Right hindlimb (tissue), 1 donor: ENCODE measurements around the gene MDN1.

Experiments used
- DNase-seq: peaks from one replicate; pipeline ENCODE4 v3.0.0-alpha.2; 2018

MDN1 gene

DNA sequence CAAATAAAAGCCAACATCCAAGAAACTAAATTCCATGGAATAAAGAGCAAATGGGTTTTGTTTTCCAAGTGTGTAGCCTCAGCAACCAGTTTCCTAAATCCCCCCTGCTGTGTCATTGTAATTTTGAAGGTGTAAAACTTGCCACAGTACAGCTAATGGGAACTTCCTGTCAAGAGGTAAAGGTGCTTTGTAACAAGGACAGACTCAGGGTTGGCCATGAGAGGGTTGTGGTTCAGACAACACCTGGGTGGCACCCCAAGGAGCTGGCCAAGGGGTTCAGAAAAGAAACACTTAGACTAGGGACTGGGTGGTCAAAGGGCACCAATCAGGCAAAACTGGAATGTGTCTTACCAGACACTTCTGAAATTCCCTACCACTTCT, 128.7 kb downstream of the MDN1 start:
- DNase-seq: no peak

GRCh38 chr6:89689732-89690131, 129.9 kb downstream of the MDN1 start:
- no peak for DNase-seq

GRCh38 chr6:89688328-89688727, 131.3 kb downstream of the MDN1 start:
- DNase-seq: no peak

DNA sequence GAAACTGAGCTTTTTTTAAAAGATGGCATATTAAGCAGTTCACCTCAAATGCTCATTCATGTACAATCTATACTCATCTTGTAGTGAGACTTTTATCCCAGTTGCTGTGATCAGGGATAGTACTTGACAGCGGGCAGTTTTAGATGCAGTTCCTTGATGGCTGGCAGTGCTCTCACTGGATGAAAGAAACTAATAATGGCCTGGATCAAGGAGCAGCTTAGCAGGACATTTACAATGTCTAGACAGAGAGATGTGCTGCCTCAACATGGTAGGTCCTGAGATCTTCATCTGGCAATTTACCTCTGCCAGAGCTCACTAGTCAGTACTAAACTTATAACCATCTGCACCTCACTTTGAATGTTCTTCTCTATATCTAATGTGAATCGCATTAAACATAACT, 134.3 kb downstream of the MDN1 start:
- DNase-seq: no peak

DNA sequence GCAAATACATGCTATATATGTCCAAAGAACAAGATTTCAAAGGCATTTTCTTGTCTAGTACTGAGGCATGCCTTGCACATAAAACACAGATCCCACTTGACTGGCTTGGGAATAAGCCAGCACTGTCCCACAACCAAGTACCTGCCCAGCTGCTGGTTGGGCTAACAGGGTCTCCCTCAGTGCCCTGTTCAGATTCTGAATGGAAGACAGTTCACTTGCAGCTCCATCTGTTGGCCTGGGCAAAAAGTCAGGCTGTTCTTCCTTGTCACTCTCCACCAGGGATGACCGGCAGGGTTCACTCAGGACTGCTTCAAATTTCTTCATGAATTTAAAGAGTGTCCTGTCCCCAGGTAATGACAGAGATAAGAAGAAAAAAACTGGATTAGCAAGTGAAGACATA, 136.6 kb downstream of the MDN1 start:
- DNase-seq: no peak

DNA sequence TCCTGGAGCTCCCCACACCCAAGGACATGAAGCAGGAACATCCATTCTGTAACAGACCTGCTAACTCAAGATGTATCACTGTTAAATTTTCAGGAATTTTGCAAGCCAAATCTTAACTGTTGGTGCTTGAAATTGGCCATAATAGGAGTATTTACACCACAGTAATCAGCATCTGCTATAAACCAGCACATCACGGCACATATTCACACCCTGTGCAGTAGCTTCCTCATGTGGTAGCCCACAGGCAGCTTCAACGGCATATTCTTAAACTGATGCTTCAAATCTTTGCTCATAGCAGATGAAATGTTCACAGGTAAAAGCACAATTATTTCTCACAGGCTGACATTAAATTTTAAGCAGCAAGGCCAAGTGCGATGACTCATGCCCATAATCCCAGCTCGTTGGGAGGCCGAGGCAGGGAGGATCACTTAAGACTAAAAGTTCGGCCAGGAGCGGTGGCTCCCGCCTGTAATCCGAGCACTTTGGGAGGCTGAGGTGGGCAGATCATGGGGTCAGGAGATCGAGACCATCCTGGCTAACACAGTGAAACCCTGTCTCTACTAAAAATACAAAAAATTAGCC, 137.5 kb downstream of the MDN1 start:
- no peak for DNase-seq

GRCh38 chr6:89680551-89680950, 139.0 kb downstream of the MDN1 start:
- no peak for DNase-seq

DNA sequence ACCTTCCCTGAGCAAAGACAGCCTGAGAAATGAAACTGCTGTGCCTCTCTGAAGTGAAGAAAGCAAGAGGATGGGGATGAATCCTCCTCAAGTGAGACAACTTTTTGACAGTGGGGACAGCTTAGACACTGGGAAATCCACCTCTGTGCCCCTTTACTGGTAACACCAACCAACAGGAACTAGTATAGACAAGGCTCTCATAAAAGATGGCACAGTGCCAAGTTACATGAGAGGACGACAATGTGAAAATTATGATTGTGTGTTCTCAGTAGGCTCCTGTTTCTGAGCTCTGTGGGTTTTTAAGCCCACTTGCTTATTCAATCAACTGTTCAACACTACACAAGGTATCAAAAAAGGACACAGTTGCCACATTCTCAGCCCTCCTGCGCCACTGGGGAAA, 139.4 kb downstream of the MDN1 start:
- DNase-seq: no peak

DNA sequence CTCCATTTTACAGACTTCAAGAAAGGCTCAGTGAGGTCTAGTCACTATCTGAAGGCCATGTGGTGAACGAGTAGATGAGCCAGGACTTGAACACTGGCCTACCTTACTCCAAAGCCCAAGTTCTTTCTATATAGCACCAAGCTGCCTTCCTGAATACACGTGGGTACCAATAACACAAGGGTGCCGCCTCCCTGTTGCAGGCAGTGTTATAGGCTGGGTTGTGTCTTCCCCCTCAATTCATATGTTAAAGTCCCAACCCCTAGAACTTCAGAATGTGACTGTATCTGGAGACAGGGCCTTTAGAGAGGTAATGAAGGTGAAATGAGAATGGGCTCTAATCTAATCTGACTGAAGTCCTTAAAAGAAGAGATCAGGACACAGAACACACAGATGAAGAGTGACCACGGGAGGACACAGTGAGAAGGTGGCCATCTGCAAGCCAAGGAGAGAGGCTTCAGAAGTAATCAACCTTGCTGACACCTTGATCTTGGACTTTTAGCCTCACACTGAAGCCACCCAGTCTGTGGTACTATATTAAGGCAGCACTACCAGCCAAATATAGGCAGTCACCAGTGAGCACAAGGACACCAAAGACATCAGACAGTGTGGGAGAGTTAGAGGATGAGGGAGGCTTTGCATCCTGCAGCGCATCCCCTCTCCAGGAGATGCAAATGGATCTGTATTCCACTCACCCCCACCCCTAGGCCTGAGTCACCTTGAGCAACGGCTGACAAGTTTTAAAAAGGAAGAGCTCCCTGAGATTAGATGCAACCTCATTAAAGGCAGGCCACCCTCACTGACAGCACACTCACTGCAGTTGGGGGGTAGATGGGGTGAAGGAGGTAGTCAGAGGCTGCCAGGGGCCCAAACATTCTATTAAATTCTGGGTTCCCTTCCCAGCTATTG, 140.1 kb downstream of the MDN1 start:
- no peak for DNase-seq

DNA sequence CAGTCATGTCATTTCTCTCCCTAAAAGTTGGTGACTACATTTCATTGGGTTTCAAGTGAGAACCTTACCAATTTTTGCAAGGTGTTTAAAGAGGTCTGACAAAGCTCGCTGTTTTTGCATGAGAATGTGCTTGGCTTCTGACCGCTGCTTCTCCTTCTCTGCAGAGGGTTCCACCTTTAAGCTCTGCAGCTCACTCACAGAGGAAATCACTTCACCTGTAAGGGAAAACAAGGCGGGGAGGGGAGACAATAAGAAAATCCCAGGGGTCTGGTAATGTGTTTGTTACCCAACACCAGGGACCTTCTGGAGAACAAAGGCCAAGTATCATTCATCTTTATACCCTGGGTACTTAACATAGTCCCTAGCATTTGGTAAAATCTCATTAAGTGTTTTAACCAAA, 141.1 kb downstream of the MDN1 start:
- DNase-seq: no peak

DNA sequence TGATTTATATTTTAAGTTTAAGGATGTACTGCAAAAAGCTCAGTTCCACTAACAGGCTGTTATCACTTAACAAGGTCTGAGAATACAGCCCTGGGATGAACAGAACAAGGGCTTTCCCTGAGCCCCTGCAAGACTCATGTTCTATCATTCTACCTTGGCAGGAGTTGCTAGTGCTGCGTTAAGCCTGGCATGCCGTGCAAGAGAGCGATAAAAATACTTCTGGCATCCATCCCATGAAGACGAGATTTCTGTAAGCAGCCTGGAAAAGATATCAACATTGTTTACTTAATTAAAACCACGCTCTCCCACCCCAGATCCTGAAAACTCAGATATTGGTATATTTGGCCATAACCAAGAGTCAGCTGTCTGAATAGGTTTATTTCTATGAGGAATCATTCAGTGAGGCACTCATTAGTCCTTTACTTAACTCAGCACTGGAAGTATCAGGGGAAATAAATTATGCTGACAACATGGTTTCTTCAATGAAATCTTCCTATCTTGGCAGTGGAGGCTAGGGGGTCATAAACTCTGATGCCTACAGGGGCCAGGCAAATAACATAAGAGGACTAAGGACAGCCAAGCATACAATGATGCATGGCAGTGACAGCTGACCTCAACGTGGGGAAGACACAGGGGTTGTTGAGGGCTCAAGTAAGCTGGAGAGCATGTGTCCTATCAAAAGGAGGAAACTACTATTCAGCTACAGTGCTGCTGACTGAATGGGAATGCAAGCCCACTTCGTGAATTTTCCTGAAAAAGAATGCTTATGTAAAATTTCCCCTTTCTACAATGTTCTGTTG, 143.4 kb downstream of the MDN1 start:
- DNase-seq: no peak

DNA sequence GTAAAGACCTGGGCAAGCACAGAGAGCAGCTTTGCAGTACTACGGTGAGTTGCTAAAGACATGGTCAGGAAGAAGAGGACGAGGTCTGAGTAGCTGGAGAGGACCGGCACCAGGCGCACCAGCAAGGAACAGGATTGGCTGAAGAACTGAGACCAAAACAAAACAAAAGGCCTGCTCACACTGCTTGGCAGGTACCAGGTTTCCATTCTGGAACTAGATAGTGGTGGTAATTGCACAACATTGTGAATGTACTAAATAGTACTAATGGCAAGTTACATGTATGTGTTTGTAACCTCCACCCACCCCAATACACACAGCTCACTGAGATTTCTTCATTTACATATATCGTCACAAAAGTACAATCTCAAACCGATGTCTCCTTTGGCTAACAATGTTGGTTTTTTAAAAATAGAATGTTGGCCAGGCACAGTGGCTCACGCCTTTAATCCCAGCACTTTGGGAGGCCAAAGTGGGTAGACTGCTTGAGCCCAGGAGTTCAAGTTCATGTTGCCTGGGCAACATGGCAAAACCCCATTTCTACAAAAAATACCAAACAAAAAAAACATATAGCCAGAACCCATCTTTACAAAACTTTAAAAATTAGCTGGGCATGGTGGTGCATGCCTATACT, 148.5 kb downstream of the MDN1 start:
- DNase-seq: no peak

DNA sequence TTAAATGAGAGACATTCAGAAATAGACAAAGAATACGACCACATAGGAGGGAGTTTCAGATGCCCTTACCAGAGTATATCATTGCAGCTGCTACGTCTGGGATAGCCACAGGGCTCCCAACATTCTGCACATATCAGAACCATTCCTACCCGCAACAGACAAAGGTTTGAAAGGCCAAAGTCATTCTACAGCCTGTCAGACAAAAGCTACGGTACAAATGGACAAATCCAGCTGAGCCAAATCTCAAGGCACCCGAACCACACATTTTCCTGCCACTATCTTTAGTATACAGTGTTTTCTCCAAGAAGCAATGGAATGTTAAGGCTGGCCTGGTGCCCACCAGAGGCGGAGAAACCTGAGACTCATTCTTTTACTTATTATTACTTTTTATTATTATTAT, 150.6 kb downstream of the MDN1 start:
- no peak for DNase-seq

DNA sequence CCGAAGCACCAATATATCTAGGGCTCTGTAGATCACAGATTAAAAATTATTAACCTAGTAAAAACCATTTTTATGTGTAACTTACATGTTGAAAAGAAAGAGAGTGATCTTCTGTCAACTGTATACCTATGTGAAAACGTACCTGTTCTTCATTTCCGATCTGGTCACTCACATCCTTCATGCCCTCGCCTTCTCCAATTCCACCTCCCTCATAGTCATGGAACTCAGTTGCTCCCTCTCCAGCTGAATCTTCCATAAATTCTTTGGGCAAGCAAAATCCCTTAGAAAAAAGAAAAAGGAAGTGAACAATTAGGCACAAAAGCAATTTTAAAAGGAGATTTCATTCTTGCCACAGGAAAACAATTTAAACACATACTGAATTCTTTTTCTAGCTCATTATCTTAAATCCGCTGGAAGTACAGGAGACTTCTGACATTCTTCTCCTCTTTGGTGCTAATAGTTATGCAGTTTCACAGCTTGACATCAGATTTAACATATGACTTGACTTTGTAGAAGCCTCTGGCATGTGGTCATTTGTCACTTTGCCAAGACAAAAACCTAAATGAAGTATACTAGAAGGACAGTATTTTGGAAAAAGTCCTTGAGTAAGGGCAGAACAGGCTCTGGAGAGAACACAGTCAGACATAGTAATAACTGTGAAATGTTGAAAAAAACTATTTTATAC, 151.6 kb downstream of the MDN1 start:
- no peak for DNase-seq

DNA sequence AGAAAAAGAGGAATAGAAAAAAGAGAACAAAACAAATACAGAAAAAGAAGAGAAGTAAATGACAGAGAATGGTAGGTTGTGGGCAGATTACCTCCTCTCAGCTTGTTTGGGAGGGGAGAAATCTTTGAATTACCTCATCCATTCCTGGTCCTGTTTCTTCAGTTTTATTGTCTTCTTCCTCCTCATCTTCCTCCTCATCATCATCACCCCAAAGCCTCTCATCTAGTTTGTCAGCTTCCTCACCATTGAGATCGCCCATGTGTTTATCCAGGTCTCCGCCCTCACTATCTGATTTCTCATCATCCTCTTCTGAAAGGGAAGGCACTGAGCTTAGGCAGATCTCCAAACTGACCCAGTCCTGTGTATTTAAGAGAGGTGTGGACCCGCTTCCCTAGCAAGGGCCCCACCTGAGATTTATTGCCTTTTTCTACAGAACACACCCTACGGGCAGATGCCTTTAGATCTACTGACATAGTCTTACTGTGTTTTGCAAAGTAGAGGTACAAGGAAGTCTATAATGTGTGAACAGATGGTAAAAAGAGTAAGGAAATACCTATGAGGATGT, 156.9 kb downstream of the MDN1 start:
- no peak for DNase-seq

- DNase-seq: no peak
These were observed 158.0 kb downstream of the MDN1 start for GRCh38 chr6:89661559-89661958.

- no peak for DNase-seq
These were observed 158.6 kb downstream of the MDN1 start for GRCh38 chr6:89660981-89661380.

- DNase-seq: no peak
These were observed 162.0 kb downstream of the MDN1 start for GRCh38 chr6:89657445-89658158.

DNA sequence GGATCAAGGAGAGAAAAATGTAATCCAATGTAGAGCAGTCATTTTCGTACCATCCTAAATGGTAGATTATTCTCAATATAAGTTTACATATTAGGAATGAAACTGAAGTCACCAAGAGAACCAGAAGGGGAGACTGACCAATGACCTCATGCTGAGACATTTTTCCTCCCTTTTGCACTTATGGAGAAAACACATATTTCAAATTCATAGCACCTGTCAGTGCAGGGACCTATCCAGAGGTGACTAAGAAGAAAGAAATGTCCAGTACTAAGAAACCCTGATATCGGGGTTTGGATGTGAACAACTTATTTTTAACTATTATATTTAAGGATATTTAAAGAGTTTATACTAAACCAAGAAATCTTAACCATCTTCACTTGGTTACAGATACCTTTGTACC, 164.5 kb downstream of the MDN1 start:
- no peak for DNase-seq

DNA sequence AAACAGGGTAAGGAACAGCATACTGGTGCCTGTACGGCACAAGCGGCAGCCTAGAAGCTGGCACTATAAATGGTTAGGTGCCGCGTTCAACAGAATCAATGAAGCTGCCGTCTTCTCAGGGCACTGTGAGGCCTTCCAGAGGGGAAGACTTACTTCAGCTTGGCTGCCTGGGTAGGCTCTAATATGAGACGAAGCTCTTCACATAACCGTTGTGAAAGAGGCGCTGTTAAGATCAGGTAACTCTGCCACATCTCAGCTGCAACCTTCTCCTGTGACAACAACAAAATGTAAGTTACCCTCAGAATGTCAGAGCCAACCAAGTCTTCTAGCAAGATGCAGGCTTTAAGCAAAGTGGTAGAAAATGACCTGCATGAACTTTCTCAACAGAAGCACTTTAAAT, 169.0 kb downstream of the MDN1 start:
- DNase-seq: no peak

DNA sequence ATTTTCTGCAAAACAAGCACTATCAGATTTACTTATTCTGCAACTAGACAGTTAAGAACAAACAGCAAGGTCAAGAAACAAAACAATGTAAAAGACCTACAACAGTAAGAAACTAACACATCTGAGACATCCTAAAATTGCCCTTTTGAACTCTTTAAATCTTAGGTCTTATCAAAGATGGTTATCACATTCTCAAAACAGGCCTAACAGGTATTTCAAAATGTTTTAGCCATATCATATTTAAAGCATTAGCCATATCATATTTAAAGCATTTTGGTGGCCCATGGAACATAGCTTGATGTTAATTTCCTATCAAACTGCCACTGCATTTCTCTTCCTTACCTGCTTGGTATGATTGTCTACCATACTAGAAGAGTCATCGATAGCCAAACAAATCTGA, 169.9 kb downstream of the MDN1 start:
- no peak for DNase-seq

GRCh38 chr6:89644864-89645263, 174.7 kb downstream of the MDN1 start:
- no peak for DNase-seq
